SW 1271 (cell line): ENCODE measurements around the gene REV1.
"Not testable (repeated sequence)": the region's sequence is repeated elsewhere in the genome, so short reads cannot be mapped to it uniquely, and the experiment has no call there.

Experiments
- DNase-seq, 2 experiments: peaks; one replicate each; lab custom pipeline; 2025; lab: John Stamatoyannopoulos, UW

REV1 gene

DNA sequence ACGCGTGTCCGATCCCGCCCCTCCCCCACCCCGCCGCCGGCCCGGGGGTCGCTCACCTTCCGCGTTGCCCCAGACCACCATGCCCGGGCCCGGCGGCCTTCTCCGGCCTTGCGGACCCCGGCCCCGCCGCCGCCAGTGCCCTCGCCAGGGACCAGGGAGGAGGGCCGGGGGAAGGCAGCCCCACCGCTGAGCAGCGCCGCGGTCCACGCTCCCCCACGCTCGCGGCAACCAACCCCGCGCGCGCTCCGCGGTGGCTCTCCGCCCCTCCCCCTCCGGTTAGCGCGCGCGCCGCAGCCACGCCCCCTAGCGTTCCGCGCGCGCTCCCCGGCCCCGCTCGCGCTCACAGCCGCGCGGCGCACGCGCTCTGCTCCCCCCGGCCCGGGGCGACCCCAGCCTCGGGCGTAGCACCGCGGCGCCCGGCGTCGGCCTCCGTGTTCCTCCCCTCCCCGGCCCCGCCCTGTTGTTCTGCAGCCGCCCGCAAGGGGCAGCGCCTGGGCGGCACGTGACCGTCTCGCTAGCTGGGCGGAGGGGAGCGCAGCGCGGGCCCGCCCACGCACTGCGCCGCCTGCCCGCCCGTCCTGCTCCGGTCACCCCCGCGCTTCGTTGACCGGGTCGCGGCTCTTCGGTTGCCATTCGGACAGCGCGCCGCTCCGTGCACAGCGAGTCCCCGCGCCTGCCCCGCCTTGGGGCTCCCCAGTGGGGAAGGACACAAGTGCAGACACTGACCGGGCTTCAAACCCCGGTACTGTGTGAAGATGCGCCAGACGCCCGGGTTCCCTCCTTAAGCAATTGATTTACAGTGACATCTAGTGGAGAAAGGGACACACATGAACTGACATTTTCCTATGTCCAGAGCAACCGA is at the start of gene REV1:
REV1 (minus strand) TSS at position 257 of the 862 bp plus-strand sequence. CDS start 25,042 bp downstream, outside the sequence.
- peak; percentile 77 to 92 for DNase-seq

DNA sequence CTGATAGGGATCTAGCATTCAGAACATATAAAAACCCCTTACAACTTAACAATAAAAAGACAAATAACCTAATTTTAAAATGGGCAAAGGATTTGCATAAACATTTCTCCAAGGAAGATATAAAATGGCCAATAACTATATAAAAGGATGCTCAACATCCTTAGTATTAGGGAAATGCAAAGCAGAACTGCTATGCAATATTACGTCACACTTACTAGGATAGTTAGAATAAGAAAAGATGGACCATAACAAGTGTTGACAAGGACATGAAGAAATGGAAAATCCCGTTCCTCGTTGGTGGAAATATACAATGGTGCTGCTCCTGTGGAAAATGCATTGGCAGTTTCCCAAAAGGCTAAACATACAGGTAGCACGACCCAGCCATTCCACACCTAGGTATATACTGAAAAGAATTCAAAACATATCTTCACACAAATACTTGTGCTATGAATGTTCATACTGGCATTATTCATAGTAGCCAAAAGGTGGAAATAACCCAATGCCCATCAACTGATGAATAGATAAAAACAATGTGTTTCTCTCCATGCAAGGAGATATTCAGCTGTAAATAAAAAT is 48.2 kb upstream of the REV1 start:
- DNase-seq, result no peak

DNA sequence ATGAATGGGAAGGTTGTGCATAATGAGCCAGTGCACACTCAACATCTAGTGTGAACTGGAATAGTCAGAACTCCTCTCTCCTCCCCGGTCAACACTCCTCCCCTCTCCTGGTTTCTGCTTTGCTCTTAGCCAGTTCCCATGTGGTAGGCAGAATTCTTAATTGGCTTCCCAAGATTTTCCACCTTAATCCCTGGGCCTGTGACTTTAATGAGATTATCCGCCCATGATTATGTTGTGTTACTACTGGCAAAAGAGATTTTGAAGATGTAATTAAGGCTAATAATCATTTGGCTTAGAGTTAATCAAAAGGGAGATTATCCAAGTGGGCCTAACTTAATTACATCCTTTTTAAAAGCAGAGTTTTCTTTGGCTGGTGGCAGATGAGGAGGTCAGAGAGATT is 34.2 kb upstream of the REV1 start:
- no peak for DNase-seq

GRCh38 chr2:99522157-99522556 is 32.3 kb upstream of the REV1 start:
- no peak for DNase-seq

GRCh38 chr2:99520813-99521212 is 31.0 kb upstream of the REV1 start:
- DNase-seq, result no peak

GRCh38 chr2:99520195-99520594 is 30.4 kb upstream of the REV1 start:
- no peak for DNase-seq

DNA sequence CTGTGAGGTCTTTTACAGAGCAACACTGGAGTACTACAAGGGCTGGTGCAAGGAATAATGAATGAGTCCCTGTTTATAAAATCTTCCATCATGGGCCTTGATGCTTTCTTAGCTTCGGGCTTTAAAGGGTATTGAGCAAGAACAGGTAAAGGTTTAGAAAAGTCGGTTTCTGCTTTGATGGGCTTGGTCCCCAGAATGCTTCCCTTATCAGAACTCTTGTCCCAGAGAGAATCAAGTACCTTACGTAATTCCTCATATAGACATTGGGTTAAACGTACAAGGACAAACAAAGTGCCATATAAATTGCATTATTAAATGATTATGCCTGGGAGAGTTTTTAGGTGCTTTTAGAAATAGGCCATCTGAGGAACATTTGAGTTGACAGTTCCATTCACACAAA is 24.5 kb upstream of the REV1 start:
- no peak for DNase-seq

DNA sequence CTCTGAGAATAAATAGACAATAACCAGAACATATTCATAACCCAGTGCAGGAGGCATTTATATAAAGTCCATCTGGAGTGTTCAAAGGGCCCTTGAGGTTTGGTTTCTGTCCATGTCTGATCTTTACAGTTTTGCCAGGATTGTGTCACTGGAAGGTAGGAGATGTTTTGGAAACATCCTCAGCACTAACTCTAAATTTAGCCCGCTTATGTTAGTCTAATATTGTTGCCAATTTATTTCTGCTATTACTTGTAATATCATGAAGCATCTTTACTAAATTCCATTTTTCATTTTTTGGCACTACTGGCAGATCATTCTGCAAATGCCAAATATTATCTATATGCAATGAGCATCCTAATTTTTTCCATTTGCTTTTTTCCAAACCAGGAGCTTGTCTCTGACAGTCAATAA is 22.4 kb upstream of the REV1 start:
- no peak for DNase-seq

- no peak for DNase-seq
Measured at GRCh38 chr2:99509387-99509786, 19.6 kb upstream of the REV1 start.

DNA sequence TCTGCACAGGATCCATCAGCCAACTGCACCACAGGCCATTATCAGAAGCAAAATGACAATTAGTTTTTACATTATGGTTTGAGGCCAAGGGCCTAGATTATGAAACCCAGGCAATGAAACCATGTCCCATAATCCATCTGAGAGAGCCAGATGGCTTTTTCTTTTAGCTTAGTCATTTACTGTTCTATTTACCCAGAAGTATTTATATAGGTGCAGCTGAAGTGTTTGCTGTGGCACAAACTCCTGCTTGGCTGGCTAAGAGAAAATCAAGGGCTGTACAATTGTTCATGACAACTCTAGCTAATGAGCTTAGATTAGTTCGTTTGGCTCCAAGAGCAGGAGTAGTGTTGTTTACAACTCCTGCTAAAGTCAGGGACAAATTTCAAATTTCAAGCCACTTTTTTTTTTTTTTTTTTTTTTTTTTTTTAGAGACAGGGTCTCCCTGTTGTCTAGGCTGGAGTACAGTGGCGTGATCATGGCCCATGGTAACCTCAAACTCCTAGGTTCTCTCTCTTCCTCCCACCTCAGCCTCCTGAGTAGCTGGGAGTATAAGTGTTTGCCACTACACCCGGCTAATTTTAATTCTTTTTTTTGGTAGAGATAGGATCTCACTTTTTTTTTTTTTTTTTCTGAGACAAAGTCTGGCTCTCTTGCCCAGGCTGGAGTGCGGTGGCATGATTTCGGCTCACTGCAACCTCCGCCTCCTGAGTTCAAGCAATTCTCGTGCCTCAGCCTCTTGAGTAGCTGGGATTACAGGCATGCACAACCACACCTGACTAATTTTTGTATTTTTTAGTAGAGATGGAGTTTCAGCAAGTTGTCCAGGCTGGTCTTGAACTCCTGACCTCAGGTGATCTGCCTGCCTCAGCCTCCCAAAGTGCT is 18.4 kb upstream of the REV1 start:
- DNase-seq, result no peak

- DNase-seq, result no peak
Measured at GRCh38 chr2:99504844-99505584, 15.2 kb upstream of the REV1 start.

DNA sequence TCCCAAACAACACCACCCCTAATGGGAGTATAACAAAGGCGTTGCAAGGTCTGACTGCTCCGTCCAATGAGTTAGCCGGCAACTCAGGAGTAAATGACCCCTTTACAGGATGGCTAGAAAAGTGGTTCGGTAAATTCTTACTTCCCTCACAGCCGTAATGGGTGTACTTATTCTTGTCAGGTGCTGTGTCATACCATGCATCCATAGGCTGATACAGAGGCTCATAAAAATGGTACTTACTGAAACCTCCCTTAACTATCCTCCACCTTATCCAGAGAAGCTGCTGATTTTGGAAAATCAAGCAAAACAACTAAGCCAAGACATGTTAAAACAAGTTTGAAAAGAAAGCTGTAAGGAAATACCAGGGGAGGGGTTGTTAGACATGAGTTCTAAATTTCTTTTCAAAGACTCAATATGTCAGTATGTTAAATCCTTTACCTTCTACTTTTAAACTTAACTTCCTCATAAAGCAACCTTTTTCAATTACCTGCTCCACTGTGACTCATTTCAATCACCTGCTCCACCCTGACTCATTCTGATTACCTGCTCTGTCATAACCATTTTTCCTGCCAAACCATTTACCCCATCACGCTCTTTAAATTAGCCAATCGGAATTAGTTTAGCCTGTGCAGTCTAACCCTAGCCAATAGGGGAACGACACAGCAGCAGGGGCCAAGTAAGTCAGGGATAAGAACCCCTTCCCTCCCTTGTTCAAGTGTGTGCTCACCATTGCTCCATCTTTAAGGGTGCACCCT is 14.0 kb upstream of the REV1 start:
- not testable (repeated sequence) for DNase-seq

DNA sequence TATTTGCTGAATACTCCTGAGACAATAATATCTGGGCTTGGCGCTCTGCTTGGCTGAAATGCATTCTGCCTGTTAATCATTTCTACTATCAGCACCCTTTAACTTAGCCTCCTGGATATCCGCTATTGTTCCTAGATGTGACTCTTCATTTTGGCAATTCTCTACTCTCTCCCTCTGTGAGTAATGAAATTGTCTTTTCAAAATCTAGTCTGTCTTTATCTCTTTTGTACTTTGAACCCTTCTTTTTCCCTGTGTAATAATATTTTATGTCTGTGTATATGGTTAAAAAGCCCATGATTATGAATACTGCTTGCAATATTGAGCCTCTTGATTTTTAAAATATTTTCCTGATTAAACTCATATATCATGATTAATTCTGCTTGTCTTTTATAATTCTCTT is 6.2 kb upstream of the REV1 start:
- no peak for DNase-seq

- no peak for DNase-seq
Measured at GRCh38 chr2:99495115-99495860, 5.5 kb upstream of the REV1 start.

GRCh38 chr2:99492721-99493120 is 2.9 kb upstream of the REV1 start:
- DNase-seq, result no peak

DNA sequence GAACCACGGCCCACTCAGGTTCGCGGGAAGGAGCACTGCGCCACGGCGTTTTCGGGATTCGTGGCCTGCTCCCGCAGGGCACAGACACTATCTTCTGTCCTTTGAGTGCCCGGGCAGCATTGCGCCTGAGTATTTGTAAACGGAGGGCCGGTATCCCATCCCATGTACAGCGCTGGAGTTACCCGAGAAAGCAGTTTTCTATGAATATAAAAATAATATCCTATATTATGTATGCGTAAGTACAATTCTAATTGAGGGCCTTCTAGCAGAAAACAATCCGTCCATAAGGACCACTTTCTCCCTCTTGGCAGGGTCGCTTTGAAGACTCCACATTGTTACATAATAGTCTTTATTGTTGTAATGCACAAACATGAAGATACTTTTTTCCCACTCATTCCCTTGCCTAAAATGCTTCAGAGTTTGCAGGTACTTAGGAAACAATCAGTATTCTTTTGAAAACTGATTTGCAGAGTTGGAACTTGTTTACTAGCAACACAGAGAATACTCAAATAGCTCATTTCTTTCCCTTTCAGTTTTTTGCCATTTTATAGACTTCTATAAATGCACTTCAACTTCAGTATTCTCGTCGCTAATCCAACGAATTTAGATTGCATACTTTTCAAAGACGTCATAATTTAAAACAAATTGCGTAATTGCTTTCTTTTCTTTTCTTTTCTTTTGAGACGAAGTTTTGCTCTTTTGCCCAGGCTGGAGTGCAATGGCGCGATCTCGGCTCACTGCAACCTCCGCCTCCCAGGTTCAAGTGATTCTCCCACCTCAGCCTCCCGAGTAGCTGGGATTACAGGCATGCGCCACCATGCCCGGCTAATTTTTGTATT is 1.0 kb upstream of the REV1 start:
- no peak for DNase-seq

DNA sequence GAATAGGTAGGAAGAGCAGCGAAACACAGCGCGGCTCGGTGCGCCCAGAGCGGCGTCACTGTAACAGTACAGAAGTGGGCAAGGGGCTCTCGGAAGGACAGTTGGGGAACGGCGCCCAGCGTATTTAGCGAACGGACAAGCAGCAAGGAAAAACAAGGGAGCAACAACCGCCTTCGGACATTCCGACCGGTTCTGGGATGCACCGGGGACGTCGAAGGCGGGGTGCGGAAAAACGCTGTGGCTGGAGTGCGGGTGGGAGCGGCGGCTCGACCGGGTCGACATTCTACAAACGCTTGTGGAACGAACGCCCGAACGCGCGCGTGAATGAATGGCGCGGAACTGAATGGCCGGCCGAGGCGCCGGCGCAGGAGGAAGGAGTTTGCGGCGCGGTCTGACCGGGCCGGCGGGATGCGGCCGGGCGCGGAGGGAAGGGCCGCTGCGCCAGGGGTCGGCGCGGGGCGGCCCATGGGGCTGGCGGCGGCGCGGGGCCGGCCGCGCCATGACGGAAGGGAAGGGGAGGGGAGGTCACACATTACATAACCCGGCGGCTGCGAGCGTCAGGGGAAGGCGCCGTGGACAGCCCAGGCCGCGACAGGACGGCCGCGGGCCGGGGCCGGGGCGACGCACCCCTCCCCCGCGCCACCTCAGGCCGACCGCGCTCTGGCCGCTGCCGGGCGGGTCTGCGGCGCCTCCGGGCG is 605 bp downstream of the REV1 start:
- peak; percentile 21 to 54 for DNase-seq

- peak in 1 of 2 experiments; percentile 47 for DNase-seq
Measured at GRCh38 chr2:99488539-99489062, 1.2 kb downstream of the REV1 start.

GRCh38 chr2:99487906-99488305 is 1.9 kb downstream of the REV1 start:
- no peak for DNase-seq
